Stimulated activated naive CD4-positive, alpha-beta T cell treated with Interleukin-2 at 50 U/mL for 16 hours (primary cell): ENCODE results near the gene SHC1.
"Not testable (repeated sequence)": the region's sequence is repeated elsewhere in the genome, so short reads cannot be mapped to it uniquely, and the experiment has no call there.

Experiments used
- DNase-seq: peaks from one replicate; lab custom pipeline; 2025; lab: John Stamatoyannopoulos, UW

Gene SHC1

DNA sequence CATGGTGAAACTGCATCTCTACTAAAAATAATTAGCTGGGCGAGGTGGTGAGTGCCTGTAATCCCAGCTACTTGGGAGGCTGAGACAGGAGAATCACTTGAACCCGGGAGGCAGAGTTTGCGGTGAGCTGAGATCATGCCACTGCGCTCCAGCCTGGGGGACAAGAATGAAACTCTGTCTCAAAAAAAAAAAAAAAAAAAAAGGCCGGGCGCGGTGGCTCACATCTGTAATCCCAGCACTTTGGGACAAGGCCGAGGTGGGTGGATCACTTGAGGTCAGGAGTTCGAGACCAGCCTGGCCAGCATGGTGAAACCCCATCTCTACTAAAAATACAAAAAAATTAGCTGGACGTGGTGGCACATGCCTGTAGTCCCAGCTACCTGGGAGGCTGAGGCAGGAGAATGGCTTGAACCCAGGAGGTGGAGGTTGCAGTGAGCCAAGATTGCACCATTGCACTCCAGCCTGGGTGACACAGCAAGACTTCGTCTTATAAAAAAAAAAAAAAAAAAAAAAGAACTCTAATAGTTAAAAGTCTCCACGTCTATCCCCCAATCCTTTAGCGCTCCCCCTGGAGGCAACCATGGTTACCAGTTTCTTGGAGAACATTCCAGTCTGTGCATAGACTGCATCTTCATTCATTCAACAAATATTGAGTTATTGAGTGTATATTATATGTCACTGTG lies 24.9 kb upstream of the SHC1 start:
- DNase-seq: not testable (repeated sequence)

DNA sequence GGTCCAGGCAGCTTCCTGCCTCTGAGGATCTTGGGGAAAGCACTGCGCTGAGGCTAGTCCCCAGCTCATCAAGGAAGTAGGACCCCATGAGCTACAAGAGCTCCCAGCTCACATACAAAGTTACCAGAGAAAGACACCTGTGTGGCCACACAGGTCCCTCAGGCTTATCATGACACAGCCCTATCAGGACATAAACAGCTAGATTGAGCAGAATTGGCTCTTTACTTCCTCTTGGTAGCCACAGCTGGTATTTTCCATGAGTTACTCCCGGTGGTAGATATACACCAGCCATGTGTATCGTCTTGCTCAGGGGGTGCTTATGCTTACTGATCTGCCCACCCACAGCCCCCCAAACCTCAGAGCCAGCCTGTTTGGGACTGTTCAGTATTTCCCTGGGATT lies 24.0 kb upstream of the SHC1 start:
- DNase-seq: no peak

DNA sequence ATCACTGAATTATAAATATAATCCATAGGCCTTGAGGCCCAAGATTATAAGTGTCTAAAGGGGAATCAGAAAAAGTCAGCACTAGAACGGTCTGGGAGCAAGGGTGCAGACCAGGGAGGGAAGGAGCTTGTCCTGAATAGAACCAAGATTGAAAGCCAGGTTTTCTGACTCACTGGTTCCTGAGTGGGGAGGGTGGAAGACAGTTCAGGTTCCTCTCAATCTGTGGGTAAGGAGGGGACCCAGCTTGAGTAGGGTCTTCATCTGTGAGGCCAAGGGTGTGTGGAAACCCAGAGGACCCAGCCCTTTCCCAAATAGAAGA lies 23.7 kb upstream of the SHC1 start:
- DNase-seq: no peak

DNA sequence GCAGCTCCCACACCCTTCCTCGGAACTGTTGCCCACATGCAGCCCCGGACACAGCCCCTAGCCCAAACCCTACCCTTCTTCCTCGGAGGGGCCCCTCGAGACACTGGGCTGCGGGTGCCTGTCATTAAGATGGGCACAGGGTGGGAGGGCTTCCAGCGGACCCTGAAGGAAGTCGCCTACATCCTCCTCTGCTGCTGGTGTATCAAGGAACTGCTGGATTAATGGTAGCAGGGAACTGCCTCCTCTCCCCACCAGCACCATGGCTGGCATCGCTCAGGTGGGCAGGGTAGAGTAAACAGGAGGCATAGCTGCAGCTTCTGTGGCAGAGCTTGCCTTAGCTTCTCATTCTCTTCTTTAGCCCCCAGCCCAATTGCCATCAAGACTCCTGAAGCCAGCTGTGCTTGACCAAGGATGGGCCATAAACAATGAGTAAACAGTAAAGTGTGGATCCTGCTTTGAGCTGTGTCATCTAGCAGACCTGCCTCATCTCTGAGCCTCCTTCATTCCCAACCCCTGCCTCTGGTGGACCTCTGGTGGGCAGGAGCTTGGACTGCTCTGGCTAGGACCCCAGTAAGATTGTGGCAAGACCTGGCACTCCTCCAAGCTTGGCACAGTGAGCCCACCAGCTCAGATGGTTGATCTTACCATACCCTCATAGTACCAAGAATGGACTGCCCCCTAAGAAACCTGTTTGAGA lies 23.2 kb upstream of the SHC1 start, which contains the start of gene LENEP:
TSS of gene LENEP (plus strand) at position 15 of the 697 bp plus-strand sequence. CDS start at position 37, 22 bp downstream.
- DNase-seq: no peak

DNA sequence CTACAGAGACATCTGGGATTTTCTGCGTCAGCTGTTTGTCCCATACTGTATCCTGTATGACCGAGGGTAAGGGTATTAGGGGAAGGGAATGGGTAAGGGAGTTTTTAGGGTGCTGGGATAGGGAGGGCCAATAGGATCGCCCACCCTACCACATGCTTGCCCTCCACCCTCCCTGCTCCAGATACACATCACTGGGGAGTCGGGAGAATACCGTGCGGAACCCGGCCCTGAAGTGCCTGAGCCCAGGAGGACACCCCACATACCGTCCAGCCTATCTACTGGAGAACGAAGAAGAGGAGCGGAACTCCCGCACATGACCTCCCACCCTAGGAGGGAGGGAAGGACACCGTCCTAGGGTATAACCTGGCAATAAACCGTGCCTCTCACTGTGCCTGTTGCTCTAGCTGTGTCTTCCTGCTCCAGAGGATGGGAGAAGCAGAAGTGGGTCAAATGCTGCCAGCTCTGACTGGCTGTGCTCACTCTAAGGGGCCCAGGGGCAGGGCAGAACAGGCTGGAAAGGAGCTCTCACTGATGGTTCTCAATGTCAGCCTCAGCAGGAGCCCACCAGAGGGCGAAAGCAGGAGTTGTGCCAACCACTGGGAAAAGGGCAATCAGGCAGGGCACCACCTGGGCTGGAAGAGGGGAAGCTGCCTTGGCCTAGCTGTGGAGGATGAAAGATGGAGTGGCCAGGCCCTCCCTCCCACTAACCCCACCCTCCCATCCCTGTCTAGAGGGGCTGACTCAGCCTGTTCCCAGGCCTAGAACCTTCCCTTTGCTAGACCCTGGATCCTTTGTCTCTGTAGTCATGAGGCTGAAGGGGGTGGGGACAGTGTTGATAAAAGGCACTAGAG lies 22.4 kb upstream of the SHC1 start:
- no peak for DNase-seq

DNA sequence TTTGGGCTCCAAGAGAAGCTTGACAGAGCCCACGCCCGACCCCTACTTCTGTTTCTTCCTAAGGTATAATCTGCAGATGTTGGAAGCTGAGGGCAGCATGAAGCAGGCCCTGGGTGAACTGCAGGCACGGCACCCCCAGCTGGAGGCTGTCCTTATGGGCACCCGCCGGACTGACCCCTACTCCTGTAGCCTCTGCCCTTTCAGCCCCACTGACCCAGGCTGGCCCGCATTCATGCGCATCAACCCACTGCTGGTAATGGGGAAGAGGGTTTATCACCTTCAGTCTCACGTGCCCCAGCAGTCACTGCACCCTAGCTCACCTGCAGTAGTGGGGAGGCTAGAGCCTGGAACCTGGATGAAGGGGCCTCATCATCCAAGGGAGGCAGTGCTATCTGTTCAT lies 19.7 kb upstream of the SHC1 start:
- no peak for DNase-seq

DNA sequence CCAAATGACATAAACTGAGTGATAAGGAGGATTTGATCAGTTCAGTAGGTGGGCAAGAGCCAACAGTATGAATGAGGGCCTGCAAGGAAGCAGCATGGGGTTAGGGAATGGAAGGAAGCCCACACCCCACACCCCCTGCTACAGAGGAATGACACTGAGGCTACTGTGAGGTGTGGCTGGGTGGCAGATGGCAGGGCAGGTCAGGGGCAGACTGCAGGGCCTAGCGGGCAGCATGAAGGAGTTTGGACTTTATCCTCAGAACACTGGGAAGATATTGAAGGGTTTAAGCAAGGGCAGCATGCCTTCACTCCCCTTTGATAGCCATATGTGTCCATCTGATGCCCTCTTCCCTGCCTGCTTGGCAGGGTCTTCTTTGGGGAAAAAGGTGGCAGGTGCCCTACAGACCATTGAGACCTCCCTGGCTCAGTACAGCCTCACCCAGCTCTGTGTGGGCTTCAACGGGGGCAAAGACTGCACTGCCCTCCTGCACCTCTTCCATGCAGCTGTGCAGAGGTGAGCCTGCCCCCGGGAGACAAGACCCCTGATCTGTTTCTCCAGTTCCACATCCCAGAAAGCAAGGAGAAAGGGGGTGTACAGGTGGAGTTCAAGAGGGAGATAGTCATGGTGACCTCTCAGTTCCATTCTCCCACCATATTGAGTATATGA lies 18.8 kb upstream of the SHC1 start:
- DNase-seq: no peak

DNA sequence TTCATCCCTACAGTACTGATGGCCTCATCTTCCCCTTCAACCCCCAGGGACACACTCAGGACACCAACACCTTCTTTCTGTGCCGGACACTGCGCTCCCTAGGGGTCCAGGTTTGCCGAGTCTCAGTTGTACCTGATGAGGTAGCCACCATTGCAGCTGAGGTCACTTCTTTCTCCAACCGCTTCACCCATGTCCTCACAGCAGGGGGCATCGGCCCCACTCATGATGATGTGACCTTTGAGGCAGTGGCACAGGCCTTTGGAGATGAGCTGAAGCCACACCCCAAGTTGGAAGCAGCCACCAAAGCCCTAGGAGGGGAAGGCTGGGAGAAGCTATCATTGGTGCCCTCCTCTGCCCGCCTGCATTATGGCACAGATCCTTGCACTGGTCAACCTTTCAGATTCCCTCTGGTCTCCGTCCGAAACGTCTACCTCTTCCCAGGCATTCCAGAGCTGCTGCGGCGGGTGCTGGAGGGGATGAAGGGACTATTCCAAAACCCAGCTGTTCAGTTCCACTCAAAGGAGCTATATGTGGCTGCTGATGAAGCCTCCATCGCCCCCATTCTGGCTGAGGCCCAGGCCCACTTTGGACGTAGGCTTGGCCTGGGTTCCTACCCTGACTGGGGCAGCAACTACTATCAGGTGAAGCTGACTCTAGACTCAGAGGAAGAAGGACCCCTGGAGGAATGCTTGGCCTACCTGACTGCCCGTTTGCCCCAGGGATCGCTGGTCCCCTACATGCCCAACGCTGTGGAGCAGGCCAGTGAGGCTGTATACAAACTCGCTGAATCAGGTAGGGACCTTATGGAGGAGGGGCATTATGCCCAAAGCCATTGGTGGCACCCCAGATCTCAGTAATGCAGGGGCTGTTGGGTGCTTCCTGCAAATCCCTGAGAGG lies 17.8 kb upstream of the SHC1 start:
- DNase-seq: no peak

DNA sequence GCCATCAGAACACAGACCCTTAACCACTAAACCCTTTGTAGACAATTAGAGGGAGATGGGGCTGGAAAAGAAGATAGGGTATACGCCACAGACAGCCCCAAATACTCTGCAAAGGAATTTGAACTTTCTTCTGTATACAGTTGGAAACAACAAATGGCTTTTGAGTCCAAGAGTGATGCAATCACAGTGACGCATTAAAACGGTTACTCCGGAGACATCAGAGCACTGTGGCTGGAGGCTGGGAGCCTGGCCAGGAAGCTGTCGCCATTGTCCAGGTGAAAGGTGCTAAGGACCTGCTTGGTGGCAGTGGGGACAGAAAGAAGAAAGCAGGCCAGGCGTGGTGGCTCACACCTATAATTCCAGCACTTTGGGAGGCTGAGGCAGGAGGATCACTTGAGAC lies 16.8 kb upstream of the SHC1 start:
- DNase-seq: no peak

DNA sequence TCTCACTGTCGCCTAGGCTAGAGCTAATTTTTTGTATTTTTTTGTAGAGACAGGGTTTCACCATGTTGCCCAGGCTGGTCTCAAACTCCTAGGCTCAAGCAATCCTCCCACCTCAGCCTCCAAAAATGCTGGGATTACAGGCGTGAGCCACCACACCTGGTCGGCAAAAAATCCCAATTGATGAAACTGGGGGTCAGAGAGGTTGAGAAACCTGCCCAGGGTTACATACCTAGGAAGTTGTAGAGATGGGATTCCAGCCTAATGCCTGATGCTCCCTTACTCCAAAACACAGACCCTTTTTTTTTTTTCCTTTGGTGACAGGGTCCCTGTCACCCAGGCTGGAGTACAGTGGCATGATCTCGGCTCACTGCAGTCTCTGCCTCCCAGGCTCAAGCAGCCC lies 16.2 kb upstream of the SHC1 start:
- not testable (repeated sequence) for DNase-seq

DNA sequence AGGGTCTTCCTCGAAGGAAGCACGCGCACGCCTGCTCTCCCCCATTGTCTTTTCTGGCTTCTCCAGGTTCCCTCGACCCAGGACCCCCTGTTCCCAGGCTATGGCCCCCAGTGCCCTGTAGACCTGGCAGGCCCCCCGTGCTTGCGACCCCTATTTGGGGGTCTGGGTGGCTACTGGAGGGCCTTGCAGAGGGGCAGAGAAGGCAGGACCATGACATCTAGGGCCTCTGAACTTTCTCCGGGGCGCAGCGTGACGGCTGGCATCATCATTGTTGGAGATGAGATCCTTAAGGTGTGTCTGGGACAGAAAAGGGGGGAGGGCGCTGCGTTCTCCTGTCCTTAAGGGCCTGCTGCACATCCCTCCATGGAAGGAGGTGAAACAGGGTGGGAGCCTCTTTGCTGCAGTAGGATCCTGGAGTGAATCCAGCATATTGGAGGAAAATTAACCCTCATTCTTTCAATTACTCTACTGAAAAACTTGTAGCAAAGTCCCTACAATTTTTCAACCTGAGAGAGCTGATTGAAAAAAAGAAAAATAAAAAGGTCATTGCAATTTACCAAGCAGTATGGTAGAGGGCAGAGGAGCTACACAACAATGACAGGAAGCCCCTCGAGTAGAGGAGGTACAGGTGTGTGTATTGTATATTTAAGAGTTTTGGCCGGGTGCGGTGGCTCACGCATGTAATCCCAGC lies 13.4 kb upstream of the SHC1 start:
- DNase-seq: no peak

DNA sequence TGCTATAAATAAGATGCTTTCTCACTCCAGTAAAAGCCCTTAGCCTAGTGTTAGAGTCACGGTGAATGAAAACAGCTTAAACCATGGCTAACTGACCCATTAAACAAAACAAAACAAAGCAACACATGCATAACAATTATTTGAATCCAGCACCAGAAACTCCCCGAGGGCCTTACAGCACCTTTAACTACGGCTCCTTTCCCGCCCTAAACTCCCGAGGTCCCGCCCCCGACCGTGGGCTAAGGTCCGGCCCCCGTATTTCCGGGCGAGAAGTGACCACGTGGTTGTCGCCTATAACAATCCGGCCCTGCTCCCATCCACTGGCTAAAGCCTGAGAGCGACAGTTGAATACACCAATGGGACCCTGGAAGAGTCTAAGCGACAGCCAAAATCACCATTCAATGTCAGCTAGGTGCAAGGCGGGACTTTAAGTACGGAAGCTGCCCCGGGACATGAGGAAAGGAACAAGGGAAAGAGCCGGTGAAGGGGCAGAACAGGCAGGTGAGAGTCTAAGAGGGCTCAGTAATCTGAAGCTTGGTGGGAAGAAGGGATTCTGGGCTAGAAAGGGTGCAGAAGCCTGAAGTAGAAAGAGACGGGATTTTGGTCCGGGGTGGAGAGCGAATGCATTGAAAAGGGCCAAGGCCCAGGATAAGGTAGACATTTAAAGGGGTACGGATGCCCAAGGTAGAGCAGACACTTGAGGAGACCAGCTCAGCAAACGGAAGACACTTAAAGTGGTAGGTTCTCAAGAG lies 12.5 kb upstream of the SHC1 start, which contains the start of gene FLAD1:
TSS of gene FLAD1 (plus strand) at position 448 of the 752 bp plus-strand sequence. CDS start 351 bp downstream, outside the sequence.
- peak; percentile 96 for DNase-seq

DNA sequence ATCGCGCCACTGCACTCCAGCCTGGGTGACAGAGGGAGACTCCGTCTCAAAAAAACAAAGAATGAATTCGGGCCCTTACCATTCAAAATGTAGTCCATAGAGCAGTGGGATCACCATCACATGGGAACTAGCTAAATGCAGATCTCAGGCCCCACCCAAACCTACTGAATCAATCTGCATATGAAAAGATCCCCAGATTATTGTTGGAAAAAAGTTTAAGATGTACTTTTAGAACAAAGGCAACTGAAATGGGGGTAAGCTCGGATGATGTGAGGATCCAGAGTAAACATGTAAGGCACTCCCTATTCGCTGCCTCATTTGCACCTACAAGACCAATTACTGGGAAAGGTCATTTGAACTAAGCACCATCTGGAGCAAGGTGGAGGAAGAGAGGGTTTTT lies 11.8 kb upstream of the SHC1 start:
- no peak for DNase-seq

DNA sequence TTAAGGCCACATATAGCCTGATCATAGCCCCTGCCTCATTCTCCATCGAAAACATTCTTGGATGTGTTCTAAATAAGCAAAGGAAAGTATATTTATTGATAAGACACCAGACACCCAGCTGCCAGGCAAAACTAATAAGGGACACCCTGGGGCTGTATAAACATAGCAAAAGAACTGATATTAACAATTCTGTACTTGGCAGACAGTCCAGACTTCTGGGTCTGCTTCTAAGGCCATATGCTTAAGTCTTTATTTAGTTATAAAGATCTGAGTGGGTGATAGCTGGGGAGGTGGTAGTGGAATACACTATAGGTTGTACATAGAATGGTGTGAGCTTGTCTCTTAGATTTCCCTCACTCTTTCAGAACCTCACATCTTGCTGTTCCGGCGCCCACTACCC lies 7.8 kb upstream of the SHC1 start:
- no peak for DNase-seq

DNA sequence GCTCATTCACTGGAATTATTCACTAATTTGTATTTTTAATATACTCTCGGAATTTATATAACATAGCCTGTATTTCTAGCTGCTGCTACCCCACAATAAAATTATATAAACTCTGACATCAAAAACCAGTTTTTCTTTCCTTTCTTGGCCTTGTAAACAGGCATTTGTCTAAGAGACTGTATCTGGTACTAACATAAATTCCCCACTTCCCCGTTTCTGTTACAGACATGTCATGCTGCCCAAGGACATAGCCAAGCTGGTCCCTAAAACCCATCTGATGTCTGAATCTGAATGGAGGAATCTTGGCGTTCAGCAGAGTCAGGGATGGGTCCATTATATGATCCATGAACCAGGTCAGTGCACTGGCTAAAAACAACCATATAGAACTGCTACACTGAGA lies 7.2 kb upstream of the SHC1 start:
- not testable (repeated sequence) for DNase-seq

DNA sequence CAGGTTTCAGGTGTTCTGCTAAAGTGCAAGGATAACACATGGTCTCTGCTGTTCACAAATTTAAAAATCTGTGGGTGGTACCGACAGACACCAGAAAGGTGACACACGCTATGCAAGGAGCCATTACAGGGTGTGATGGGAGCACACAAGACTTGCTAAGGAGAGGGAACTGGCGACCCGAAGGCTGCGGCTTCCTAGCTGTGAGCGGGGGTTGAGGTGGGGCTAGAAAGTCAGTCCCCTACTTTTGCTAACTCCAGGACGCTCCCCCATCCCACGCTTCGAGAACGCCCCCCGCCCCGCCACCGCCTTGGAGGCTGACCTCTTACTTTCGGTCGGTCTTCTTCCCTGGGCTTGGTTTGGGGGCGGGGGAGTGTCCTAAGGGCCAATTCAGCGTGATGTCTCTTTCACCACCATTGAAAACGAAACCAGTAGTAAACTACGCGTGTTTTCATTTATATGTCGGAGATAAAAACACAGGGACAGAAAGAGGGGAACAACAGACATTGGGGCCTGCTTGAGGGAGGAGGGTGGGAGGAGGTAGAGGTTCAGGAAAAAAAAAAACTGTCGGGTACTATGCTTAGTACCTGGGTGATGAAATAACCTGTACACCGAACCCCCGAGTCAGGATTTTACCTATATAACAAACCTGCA lies 5.0 kb upstream of the SHC1 start:
- DNase-seq: peak; percentile 72

DNA sequence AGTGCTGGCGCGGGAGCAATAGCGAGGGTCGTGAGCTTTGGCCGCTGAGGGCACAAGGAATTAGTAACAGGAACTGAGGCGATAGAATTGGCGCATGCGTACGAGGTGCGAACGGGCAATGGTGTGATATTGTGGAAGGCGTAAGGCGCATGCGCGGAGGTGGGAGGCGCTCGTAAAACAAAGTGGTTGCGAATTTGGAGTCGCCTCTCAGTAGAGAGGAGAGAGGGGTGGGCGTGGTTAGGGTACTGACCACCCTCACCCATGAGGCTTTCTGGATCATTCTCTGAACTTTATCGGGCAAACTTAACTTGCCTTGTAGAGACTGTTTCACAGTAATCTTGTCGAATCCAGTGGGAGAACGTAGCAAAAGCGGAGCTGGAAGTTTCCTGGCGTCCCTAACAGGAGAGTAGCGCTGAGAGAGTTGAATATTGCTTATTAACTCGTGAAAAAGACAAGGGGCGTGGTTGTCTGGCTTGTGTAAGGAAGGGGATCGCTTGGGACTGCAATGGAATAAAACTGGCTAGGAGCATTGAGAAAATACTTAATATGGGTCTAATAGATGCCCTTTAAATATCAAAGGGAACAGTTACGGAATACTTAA lies 4.4 kb upstream of the SHC1 start:
- peak; percentile 92 for DNase-seq

DNA sequence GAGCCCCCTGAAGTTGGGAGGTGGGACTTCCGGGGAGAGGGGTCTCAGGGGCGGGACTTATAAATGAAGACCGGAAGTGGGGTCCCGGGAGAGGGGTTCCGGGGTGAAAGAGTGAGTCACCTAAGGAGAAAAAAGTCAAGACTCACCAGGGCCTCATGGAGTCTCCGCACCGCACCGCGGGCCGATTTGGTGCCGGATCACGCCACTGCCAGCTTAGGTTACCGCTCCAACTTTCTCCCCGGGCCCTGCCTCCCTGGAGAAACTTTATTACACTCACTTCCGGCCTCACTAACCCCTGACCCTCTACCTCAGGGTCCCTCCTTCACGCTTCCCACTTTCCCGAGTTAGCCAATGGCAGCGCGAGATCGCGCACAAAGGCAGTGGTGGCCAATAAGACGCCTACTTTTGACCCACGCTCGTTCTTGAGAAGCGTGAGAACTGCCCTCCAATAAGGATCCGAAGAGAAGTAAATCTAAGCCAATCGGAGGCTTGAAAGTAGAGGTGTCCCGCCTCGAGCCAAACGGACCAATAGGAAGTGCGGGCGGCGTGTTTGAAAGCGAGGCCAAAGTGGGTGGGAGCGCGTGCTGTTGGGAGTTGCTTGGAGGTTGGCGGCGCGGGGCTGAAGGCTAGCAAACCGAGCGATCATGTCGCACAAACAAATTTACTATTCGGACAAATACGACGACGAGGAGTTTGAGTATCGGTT lies 3.7 kb upstream of the SHC1 start, which contains the start of gene CKS1B:
TSS of gene CKS1B (plus strand) at position 580 of the 706 bp plus-strand sequence. CDS start at position 645, 65 bp downstream.
- DNase-seq: peak; percentile 99
